ENCODE data around the gene SCAPER.
"Not testable (repeated sequence)": the region's sequence is repeated elsewhere in the genome, so short reads cannot be mapped to it uniquely, and the experiment has no call there.

Gene SCAPER

DNA sequence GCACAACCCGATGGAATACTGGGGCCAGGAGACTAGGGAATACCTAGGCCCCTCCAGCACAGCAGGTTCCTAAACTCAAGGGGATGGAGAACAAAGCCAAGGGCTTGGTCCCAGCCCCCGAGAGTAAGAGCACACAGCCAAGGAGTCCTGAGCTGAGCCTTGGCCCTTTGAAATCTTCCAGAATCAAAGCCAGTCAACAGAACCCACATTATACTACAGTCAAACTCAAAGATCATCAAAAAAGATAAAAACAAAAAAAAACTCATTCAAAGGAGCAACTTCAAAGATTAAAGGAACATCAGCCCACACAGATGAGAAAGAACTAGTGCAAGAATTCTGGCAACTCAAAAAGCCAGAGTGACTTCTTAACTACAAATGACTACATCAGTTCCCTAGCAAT is 351.6 kb downstream of the SCAPER start:
- DNase-seq = no peak

DNA sequence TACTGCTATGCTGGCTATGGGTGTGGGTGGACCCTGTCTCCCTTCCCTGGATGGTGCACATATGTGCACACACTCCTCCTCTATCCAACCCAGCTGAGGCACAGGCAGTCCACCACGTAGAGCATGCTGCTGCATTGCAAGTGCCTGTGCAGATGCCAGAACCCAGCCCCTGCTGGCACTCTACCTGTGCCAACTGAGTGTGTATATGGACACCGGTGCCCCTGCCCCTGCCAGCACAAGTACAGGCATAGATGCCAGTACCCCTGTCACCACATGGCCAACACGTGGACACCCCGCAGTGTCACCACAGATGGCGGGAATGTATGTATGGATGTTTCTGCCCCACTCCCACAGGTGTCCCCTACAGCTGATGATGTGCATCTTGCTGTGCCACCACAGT is 352.0 kb downstream of the SCAPER start:
- no peak for DNase-seq

DNA sequence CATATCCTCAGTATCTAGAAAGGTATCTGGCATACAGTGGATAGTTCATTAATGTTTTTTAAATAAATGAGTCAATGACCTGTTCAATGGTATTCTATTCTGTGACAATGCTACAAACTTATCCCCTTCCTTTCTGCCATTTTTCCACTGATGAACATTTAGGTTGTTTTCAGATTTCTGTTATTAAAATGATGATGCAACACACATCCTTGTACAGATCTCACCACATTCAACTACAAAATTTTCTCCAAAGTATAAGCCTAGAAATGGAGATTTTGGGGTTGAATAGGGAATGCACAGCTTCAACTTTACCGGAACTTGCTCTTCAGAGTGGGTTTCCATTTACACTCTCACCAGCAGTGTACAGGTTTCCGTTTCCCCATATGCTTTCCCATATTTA is 358.3 kb downstream of the SCAPER start:
- no peak for DNase-seq

DNA sequence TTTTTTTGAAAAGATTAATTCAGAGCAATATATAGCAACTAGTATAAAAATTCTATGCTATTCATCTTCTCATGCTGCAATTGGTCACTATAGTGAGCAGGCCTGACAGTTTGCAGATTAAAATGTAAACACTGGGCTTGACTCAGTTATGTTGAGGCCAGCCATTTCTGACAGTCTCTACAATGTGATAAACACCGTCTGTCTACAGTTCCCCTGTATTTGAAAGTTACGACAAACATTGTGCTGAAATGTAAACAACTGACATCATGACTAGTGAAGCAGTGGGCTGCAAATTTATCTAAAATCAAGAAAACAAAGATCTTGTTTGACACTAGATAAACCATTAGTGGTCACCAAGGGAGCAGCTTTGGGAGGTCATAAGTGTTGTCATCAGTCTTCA is 371.1 kb downstream of the SCAPER start:
- DNase-seq = no peak

DNA sequence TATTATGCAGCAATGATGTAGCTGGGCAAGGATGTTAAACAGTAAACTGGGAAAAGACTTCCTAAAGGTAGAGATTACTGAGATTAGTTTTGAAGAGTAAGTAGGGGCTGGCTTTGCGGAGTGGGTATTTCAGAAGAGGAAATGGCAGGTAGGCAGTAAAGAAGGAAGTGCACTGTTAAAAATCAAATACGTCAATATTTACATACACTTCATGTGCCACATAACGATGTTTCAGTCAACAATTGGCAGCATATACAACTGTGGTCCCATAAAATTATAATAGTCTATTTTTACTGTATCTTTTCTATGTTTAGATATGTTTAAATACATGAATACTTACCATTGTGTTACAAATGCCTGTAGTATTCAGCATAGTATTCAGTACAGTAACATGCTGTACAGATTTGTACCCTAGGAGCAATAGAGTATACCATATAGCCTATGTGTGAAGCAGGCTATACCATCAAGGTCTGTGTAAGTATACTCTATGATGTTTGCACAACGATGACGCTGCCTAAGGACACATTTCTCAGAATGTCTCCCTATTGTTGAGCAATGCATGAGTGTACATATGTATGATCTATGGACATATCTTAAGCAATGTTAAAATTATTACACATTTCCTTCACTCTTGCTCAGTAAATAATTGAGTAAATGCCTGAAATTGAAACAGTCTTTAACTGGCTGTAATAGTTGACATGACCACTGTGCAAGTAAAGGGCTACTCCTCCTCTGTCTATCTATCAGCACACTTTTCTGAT is 371.9 kb downstream of the SCAPER start:
- DNase-seq = no peak

DNA sequence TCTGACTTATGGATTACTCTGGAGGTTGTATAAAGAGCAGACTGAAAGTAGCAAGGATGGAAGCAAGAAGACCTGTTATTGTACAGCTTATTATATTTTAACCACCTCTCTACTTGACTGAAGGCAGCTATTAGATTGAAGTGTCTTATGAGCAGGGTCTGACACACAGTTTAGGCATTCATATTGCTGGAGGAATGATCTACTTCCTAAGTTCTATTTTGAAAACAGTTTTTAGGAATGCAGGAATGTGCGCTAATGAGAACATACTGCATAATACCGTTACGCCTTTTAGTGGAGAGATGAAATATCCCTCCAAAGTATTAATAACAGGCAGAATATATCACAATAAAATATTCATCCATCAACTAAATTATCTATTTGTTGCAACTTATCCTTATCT is 375.2 kb downstream of the SCAPER start:
- no peak for DNase-seq

DNA sequence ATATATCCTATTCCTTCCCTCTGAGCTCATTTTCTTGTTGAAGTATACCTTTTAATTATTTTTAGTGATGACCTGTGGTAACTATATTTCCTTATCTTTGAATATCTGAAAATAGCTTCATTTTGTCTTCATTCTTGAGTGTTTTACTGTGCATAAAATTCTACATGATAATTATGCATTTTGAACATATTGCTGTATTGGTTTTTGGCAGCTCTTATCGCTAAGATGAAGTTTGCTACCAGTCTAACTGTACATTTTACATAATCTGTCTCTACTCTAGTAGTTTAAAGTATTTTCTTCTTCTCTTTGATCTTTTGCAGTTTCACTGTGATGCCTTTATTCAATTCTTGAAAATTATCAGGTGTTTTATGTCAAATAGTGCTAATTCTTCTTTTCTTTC is 379.0 kb downstream of the SCAPER start:
- DNase-seq = no peak

DNA sequence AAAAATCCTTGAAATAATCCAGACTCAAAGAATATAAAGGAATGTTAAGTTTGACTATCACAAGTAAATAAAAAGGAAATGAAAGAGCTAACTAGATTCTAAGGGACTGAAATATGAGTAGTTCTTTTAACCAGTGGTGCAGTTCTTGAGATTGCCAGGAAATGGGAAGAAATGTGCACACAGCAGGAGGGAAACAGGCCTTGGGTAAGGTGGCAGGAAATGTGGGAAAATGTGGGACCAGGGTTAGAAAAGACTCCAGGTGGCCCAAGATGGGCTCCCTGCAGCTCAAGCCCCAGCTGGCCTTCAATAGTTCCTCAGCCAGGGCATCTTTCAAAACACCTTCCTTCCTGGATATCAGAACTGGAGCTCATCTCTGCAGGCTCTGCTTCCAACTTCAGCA is 387.2 kb downstream of the SCAPER start:
- no peak for DNase-seq

DNA sequence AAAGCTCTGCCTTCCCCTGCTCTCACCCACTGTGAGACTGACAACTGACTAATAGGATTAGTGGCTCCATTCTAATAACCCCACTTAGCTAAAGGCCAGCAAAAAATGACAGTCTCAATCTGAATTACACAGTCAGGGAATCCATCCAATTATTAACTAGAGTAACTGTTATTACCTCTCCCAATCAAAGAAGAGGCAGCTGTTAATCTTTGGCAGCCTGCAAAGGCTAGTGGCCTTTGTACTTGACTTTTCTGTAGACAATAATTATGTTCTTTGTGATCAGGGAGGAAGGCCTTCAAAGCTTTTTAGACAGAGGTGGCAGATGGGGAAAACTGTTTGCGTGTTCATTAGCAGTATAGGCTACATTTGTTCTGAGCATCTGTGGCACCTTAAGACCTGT is 390.9 kb downstream of the SCAPER start:
- DNase-seq = no peak

DNA sequence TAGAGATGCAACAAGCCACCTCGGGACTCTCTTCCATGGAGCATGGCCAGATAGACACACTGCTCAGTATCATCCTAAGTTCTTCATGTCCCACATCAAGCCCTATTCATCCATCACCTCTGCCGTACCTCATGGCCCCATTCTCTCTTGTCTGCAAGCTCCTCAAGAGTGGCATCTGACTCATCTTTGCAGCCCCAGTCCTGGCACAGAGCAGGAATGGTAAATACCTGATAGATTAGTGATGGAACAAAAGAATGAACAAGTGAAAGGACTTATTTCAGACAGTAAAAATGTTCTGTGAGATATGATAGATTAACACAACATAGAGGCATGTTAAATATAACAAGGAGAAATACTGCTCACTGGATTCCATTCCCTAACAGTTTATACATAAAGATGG is 392.2 kb downstream of the SCAPER start:
- no peak for DNase-seq

DNA sequence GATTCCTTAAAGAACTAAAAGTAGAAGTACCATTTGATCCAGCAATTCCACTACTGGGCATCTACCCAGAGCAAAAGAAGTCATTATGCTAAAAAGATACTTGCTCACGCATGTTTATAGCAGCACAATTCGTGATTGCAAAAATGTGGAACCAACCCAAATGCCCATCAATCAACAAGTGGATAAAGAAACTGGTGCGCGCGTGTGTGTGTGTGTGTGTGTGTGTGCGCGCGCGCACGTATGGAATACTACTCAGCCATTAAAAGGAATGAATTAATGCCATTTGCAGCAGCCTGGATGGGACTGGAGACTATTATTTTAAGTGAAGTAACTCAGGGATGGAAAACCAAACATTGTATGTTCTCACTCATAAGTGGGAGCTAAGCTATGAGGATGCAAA is 394.5 kb downstream of the SCAPER start:
- DNase-seq = not testable (repeated sequence)

DNA sequence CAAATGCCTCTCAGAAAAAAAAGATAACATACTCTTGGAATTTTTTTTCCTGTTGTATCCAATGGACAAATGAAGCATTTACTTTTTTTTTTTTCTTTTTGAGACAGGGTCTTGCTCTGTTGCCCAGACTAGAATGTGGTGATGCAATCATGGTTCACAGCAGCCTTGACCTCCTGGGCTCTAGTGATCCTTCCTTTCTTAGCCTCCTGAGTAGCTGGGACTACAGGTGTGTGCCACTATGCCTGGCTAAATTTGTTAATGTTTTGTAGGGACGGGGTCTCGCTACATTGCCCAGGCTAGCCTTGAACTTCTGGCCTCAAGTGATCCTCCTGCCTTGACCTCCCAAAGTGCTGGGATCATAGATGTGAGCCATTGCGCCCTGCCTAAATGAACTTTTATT is 401.3 kb downstream of the SCAPER start:
- no peak for DNase-seq

DNA sequence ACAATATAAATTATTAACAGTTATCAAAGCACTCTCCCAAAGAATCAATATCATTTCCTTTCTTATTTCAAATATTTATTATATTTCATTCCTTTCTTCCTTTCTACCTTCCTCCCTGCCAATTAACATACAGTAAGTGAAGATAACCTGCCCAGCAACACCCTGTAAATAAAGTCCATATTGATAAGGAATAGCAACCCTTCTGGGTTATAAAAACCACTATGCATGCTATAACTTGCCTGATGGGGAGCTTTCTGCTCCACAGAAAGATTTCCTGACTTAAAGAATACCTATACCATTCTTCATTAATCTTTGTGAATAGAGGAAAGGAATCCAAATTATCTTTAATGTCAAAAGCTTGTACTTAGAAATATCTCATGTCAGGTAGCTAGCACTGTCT is 402.0 kb downstream of the SCAPER start:
- no peak for DNase-seq

DNA sequence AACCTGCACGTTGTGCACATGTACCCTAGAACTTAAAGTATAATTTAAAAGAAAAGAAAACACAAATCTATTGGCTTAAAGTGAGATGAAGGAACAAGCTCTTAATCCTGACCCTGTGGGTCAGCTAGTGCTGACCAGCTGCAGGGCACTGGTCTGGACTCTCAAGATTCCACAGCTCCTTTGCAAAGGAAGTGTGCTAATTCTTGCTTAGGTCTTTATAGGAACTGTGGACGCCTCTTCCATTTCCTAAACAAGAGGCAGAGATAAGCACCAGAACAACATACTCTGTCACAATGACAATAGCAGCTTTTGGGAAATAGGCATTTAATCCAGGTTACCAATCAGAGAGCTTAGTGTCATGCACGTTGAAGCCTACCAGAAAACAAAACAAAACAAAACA is 402.5 kb downstream of the SCAPER start:
- DNase-seq = no peak

DNA sequence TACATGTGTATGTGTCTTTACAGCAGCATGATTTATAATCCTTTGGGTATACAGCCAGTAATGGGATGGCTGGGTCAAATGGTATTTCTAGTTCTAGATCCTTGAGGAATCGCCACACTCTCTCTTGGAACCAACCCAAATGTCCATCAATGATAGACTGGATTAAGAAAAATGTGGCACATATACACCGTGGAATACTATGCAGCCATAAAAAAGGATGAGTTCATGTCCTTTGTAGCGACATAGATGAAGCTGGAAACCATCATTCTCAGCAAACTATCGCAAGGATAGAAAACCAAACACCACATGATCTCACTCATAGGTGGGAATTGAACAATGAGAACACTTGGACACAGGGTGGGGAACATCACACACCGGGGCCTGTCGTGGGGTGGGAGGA is 403.0 kb downstream of the SCAPER start:
- not testable (repeated sequence) for DNase-seq

DNA sequence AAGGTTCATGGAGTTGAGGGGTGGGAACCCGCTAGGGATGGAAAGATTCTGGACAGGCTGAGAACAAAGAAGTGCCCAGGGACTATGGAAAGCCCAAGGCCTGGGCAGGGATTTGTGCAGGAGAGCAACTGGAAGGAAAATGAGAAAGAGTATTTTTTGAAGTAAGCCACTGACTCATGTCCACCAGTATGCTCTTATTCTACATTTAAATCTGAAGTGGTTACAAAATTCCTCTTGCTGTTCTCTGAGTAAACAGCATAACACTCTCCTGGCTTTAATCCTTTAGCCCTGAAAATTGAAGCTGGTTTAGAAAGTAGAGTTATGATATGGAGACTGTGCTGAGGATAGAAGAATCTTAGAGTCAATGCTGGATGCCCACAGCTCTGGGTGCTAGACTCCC is 403.4 kb downstream of the SCAPER start:
- DNase-seq = no peak

DNA sequence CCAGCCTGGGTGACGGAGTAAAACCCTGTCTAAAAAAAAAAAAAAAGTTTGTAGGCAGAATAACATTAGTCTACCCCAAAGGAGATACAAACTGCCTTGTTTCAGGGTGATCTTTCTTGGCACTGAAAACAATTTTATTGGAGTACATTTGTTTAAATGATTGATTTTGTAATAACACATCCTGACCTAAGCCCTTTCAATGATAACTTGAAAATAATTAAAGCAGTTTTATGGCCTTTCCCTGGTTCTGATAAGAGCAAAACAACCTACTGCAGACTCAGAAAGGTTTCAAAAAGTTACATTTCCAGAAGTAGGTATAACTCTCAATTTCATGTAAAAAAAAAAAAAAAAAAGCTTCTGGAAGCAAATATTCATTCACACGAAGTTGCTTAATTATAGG is 404.1 kb downstream of the SCAPER start:
- DNase-seq = no peak

DNA sequence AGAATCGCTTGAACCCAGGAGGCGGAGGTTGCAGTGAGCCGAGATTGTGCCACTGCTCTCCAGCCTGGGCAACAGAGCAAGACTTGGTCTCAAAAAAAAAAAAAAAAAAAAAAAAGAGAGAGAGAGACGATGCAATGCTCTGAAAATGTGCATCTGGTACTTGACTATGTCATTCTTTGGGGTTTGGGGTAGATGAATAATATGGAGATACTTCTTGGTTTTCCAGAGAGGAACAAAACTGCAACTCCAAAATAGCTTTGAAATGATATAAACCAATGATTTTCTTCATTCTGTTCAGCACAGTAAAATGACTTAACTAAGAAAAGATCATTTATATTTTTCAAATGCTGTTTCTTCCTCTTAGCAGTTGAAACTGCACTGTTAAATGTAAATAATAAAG is 409.7 kb downstream of the SCAPER start:
- DNase-seq = no peak

DNA sequence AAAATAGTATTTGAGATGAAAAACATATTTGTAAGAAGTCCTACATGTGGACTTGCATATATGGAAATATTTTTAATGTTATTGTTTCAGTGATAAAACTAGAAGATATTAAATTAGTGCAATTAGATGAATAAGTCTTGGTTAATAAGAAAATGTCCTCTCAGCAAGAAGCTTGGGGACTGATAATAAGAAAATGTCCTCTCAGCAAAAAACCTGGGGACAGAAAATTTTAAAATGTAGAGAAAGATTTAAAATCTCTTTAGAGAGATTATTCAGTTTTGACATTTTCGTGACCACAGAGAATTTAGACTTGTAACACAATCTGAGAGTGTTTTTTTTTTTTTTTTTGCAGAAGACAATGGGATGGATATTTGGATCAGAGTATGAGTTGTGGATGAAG is 412.6 kb downstream of the SCAPER start:
- DNase-seq = no peak

DNA sequence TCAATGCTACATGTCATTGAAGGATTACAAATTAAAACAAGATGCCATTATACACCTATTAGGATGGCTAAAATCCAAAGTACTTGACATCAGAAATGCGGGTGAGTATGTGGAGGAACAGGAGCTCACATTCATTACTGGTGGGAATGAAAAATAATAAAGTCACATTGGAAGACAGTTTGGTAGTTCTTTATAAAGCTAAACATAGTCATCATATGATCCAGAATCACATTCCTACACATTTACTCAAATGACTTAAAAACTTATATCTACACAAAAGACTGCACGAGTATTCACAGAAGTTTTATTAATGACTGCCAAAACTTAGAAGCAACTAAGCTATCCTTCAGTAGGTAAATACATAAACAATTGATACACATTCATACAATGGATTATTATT is 421.4 kb downstream of the SCAPER start:
- DNase-seq = no peak

DNA sequence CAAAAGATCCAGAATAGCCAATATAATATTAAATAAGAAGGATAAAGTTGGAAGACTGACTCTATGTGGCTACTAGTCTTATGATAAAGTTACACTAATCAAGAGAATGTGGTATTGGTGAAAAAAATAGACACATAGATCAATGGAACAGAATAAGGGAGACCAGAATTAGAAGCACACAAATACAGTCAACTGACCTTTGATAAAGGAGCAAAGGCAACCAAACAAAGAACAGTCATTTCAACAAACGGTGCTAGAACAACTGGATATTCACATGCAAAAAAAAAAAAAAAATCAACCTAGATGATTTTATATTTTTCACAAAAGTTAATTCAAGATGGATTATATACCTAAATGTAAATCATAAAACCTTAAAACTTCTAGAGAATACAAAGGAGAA is 422.1 kb downstream of the SCAPER start:
- DNase-seq = no peak

DNA sequence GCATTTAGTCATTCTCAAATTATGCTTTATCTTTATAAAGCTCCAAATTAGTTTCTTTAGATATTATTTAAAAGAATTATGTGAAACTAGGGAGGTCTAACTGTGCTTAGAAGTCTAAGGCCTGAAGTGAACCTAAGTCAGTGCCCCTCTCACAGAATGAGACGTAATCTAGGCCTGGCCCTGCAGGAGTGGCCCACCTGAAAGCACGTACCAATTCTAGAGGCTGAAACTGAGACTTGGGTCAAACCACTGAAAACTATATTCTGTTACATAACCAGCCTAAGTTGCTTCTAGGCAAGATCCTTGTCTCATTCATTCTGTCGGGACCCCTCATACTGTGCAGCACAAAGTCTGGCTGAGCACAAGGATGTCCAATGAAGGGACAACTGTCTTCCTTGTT is 424.9 kb downstream of the SCAPER start:
- DNase-seq = no peak

DNA sequence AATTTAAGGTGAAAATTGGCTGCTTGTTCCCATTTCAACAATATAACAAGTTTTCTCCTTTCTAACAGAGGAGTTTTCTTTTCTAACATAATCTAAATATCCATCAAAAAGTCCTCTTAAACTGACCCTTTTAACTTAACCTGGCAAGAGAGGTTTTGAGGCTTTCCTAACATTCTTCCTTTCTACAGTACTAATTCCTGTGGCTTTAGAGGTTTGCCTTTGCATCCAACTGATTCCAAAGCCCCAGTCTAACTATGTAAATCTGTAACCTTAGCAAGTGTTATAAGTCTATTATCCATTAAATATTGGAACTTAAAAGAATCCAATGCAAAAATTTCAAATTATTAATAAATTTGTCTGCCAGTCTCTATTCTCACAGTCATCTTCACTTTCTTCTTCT is 434.4 kb downstream of the SCAPER start:
- no peak for DNase-seq

DNA sequence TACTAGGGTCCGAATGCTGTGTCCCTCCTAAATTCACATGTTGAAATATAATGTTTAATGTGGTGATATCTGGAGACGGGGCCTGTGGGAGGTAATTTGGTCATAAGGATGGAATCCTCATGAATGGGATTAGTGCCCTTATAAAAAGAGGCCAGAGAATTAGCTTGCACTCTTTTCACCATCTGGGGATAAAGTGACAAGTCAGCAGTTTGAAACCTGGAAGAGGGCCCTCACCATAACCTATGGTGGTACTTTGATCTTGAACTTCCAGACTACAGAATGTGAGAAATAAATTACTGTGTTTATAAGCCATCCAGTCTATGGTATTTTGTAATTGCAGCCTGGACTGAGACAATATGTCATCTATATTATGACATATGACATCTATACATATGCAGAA is 436.4 kb downstream of the SCAPER start:
- DNase-seq = no peak

DNA sequence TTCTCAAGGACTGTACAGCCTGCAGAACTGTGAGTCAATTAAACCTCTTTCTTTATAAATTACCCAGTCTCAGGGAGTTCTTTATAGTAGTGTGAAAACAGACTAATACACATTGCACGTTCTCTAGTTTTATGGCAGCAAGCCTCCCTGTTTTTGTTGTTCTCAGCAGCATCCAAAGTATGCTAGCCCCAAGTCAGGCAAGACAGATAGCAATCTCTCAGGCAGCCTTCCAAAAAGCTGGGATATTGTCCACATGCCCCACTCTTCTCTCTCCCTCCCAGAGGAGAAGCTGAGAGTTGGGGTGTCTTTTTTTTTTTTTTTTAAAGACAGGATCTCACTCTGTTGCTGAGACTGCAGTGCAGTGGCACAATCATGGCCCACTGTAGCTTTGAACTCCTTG is 438.0 kb downstream of the SCAPER start:
- no peak for DNase-seq

DNA sequence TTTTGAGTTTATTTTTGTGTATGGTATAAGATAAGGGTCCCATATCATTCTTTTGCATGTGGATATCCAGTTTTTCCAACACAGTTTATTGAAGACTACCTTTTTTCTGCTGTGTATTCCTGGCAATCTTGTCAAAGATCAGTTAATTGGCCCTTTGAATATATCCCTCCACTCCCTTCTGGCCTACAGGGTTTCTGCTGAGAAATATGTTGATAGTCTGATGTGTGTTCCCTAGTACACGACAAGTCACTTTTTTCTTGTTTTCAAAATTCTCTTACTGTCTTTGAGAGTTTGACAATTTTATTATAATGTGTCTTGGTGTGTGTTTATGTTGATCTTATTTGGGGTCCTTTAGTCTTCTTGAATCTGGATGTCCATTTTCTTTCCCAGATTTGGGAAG is 439.4 kb downstream of the SCAPER start:
- no peak for DNase-seq
